ENCODE measurements around the gene SSBP2. TPM values are rescaled to one million over a fixed set of nuclear protein-coding genes. Genes with fewer than 3 reads are reported as not detected.

The SSBP2 gene
- total RNA-seq, 6 donors from 2014 or later = 23.0 to 110 (median 32.9) TPM

DNA sequence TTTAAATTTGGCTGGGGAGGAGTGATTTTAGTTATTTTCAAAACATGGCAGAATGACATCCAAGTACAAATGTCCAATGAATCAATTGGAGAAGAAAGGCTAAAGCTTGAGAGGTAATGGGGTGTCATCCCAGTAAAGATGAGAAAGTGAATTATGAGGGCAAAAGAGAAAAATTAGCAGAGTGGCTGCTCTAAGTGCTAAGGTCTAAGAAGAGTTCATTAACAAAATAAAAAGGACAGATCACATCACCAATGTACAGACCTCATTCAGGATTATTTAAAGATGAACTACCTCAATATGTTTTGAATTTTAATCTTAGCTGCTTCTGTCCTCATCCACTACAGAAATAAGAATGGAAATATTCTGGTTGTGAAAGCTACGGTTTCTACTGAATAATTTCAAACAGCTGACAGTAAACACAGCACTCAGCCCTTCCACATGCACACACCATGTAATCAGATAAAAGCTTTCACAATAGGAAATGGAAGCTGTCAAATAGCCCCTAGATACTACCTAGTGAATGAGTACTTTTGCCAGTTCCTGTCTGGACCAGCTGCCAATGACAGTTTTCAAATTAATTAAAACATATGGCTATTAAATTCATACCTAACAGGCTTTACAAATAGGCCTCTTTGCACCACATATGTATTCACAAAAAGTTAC lies 171.5 kb downstream of the SSBP2 start:
- ATAC-seq (ENCODE audit: low FRiP score in 2 of 2) = no peak

DNA sequence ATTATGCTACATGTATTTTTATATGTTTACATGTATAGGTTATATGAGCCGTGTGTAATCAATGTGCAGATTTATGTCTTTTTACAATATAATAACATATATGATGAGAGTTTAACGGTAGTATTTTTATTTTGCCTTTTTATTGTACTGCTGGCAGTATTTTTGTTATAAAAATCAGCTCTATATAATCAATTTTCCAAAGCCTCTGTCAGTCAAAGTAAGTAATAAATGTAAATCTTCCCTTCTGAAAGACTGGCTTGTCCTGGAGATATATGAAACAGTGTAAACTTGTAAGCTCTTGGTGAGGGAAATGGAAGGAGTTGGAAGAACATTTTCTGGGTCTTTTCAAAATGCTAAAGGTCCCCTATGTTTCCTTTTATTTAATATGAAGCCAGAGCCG lies 173.8 kb downstream of the SSBP2 start:
- ATAC-seq (ENCODE audit: low FRiP score in 2 of 2) (no peak), DNase-seq (no peak)
- Histone ChIP-seq H3K27ac (no peak overlapping the region), H3K9me3 (no peaks in the 10 kb centered on the region), H3K4me3 (no peak overlapping the region), H3K27me3 (no peaks in the 10 kb centered on the region), H3K4me1 (peaks cover 0 to 9% (median 3%) of the 10 kb centered on the region in 4 donors), H3K36me3 (no peaks in the 10 kb centered on the region)
- TF ChIP-seq POLR2A (IDR thresholded peaks at IDR 0.05) (no peak), POLR2AphosphoS5 (IDR thresholded peaks at IDR 0.05) (no peak), EP300 (IDR thresholded peaks at IDR 0.05) (no peak)
- TF ChIP-seq, protein P1, sequence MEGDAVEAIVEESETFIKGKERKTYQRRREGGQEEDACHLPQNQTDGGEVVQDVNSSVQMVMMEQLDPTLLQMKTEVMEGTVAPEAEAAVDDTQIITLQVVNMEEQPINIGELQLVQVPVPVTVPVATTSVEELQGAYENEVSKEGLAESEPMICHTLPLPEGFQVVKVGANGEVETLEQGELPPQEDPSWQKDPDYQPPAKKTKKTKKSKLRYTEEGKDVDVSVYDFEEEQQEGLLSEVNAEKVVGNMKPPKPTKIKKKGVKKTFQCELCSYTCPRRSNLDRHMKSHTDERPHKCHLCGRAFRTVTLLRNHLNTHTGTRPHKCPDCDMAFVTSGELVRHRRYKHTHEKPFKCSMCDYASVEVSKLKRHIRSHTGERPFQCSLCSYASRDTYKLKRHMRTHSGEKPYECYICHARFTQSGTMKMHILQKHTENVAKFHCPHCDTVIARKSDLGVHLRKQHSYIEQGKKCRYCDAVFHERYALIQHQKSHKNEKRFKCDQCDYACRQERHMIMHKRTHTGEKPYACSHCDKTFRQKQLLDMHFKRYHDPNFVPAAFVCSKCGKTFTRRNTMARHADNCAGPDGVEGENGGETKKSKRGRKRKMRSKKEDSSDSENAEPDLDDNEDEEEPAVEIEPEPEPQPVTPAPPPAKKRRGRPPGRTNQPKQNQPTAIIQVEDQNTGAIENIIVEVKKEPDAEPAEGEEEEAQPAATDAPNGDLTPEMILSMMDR (IDR thresholded peaks at IDR 0.05) = no peak
- WGBS, 2 donors = 72 to 92% methylated on average over 3 of the region's 3 CpGs

More for the DNA sequence above, 171.5 kb downstream of the SSBP2 start:
- Histone ChIP-seq H3K4me1 (peaks cover 0 to 9% (median 3%) of the 10 kb centered on the region in 4 donors), H3K36me3 (no peaks in the 10 kb centered on the region), H3K27me3 (no peaks in the 10 kb centered on the region), H3K27ac (no peak overlapping the region), H3K4me3 (no peak overlapping the region), H3K9me3 (no peaks in the 10 kb centered on the region)
- no peak for DNase-seq
- 6 to 27% methylated on average over 1 of the region's 1 CpG for WGBS, 2 donors
- TF ChIP-seq POLR2AphosphoS5 (IDR thresholded peaks at IDR 0.05) (no peak), POLR2A (IDR thresholded peaks at IDR 0.05) (no peak), EP300 (IDR thresholded peaks at IDR 0.05) (no peak)
- TF ChIP-seq, protein P1 (IDR thresholded peaks at IDR 0.05) = no peak

DNA sequence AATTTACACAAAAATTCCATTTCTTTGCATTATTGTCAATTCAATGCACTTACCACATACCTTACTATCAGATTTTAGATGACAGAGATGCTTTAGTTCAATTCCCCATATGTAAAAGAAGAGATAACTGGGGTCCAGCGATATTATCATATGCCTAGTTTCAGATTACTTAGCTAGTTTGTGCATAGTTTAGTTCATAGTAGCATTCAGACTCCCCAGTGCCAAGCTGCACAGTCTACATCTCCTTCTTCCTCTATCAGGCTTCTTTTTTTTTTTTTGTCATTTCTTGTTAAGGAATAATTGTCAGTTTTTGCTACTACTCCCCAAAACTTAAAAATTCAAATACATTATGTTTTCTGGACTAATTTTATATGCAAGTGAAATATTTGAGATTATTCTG lies 175.0 kb downstream of the SSBP2 start:
- no peak for DNase-seq
- H3K4me1 ChIP-seq = peaks cover 0 to 9% (median 3%) of the 10 kb centered on the region in 4 donors
- no peak overlapping the region for H3K4me3 ChIP-seq
- no peaks in the 10 kb centered on the region for H3K9me3 ChIP-seq
- TF ChIP-seq EP300 (IDR thresholded peaks at IDR 0.05) (no peak), POLR2AphosphoS5 (IDR thresholded peaks at IDR 0.05) (no peak), POLR2A (IDR thresholded peaks at IDR 0.05) (no peak)
- TF ChIP-seq, protein P1 (IDR thresholded peaks at IDR 0.05) = no peak
- H3K27me3 ChIP-seq = no peaks in the 10 kb centered on the region
- H3K36me3 ChIP-seq = no peaks in the 10 kb centered on the region
- no peak overlapping the region for H3K27ac ChIP-seq
- 74 to 88% methylated on average over 1 of the region's 1 CpG for WGBS, 2 donors
- no peak for ATAC-seq (ENCODE audit: low FRiP score in 2 of 2)

DNA sequence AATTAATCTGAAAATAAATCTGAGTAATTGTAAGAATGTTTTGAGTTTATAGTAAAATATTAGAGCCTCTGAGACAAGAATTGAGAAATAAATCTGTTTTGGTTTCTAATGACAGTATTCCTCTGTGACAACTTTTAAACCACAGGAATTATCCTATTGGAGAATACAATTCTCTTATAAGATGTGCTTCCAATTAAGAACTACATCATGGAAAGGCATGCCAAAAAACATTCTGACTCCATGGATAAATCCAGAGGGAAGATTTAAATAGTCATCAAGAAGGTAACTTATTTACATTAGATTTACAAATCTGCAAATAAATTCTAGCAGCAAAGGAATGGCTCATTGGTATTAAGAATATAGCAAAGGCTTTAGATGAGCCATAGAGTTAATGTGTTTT lies 178.7 kb downstream of the SSBP2 start:
- H3K4me1 ChIP-seq = no peaks in the 10 kb centered on the region
- ATAC-seq (ENCODE audit: low FRiP score in 2 of 2) (no peak), DNase-seq (no peak)
- H3K4me3 ChIP-seq = no peak overlapping the region
- no peaks in the 10 kb centered on the region for H3K9me3 ChIP-seq
- H3K27ac ChIP-seq = no peak overlapping the region
- no peaks in the 10 kb centered on the region for H3K27me3 ChIP-seq
- TF ChIP-seq POLR2AphosphoS5 (IDR thresholded peaks at IDR 0.05) (no peak), POLR2A (IDR thresholded peaks at IDR 0.05) (no peak)
- H3K36me3 ChIP-seq = no peaks in the 10 kb centered on the region

DNA sequence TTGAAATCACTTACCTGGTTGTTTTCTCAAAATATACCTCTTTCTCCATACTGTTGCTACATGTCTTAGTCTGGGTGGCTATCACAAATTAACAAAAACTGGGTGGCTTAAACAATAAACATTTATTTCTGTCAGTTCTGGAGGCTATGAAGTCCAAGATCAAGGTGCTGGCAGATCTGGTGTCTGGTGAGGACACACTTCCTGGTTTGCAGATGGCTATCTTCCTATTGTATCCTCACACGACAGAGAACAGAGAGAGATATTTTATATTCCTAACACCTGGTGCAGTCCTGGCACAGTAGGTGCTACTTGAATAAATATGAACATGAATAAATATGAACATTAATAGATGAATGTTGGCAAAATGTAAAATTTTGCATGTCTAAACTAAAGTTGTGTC lies 192.7 kb downstream of the SSBP2 start:
- no peak for TF ChIP-seq EP300 (IDR thresholded peaks at IDR 0.05)
- WGBS, 2 donors = 38 to 48% methylated on average over 1 of the region's 1 CpG
- no peak for ATAC-seq (ENCODE audit: low FRiP score in 2 of 2)
- Histone ChIP-seq H3K4me3 (no peak overlapping the region), H3K27ac (no peak overlapping the region), H3K4me1 (peaks cover 0 to 7% (median 3%) of the 10 kb centered on the region in 4 donors), H3K36me3 (no peaks in the 10 kb centered on the region), H3K9me3 (no peaks in the 10 kb centered on the region), H3K27me3 (no peaks in the 10 kb centered on the region)
- DNase-seq = no peak

DNA sequence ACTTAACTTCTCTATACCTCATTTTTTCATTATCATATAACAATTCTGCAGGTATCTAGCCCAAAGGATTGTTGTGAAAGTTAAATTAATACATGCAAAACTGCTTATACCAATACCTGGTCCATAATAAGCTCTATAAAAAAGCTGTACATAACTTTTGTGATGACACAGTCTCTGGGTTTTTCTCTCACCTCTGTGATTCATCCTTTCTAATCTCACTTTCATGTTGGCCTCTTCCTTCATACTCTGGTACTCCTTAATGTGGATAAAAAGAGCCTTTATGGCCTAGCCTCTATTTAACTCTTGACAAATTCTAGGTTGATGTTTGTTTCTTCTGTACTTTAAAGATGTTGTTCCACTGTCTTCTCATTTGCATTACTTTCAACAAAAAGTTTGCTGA lies 194.1 kb downstream of the SSBP2 start:
- no peaks in the 10 kb centered on the region for H3K27me3 ChIP-seq
- no peaks in the 10 kb centered on the region for H3K9me3 ChIP-seq
- H3K36me3 ChIP-seq = no peaks in the 10 kb centered on the region
- no peak for ATAC-seq (ENCODE audit: low FRiP score in 2 of 2)
- TF ChIP-seq POLR2A (IDR thresholded peaks at IDR 0.05) = no peak
- TF ChIP-seq, protein P1 (IDR thresholded peaks at IDR 0.05) = no peak
- TF ChIP-seq EP300 (IDR thresholded peaks at IDR 0.05) = no peak
- no peak for TF ChIP-seq POLR2AphosphoS5 (IDR thresholded peaks at IDR 0.05)
- H3K27ac ChIP-seq = no peak overlapping the region
- H3K4me3 ChIP-seq = no peak overlapping the region
- peaks cover 0 to 7% (median 3%) of the 10 kb centered on the region in 4 donors for H3K4me1 ChIP-seq
- DNase-seq = no peak
